Measurements from ENCODE around the gene ZNF605.

GRCh38 chr12:132925597-132926414 is 30.3 kb downstream of the ZNF605 start:
- TF ChIP-seq CTCF (IDR thresholded peaks at IDR 0.05) (no peak), TCF7L2 (IDR thresholded peaks at IDR 0.05; ENCODE audit: low read depth, low read length) (no peak), POLR2AphosphoS5 (IDR thresholded peaks at IDR 0.05; ENCODE audit: low read depth, low read length) (no peak), REST (IDR thresholded peaks at IDR 0.05; ENCODE audit: insufficient read depth in 1 of 2, low read depth in 2 of 2, low read length in 1 of 2) (no peak), SIN3A (IDR thresholded peaks at IDR 0.05; ENCODE audit: borderline replicate concordance, insufficient read depth, low read depth, low read length) (no peak)

All from Panc1 (cell line).